Measurements from ENCODE around the gene RPL38. TPM values are rescaled to one million over a fixed set of nuclear protein-coding genes. Genes with fewer than 3 reads are reported as not detected.

Gene RPL38
- total RNA-seq, 2 experiments from 2014 or later: 2,305 to 2,531 TPM

DNA sequence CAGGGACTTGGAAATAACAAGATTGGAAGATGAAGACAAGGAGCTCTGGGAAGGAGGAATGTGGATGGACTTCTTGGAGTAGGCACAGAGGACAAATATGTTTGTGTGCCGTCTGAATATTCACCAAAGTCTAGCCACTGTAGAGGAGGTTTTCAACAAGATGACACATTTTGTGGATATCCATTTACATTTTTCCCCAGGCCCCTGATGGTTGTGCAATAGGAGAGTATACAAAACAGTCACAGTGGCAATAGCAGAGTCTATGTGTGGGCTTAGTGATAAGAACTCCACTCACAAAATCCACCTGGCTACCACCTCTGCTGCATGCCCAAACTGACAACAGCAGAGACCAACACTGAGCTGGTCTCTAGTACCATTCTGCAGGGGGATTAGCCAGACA, 32.6 kb upstream of the RPL38 start:
- no peak overlapping the region for H3K27ac ChIP-seq (ENCODE audit: low read depth in 1 of 2, low read length in 2 of 2)
- no peak overlapping the region for H3K4me3 Mint-ChIP-seq
- H3K36me3 Mint-ChIP-seq (ENCODE audit: low read depth): no peaks in the 10 kb centered on the region
- DNase-seq: no peak
- H3K4me3 ChIP-seq (ENCODE audit: low read length): no peak overlapping the region
- H3K27me3 ChIP-seq (ENCODE audit: control insufficient read depth in 1 of 2, insufficient read depth in 2 of 2, low read length in 2 of 2): peaks cover 0 to 7% of the 10 kb centered on the region in 2 experiments
- H3K27me3 Mint-ChIP-seq: peaks cover 44% of the 10 kb centered on the region
- no peaks in the 10 kb centered on the region for H3K9me3 ChIP-seq (ENCODE audit: control insufficient read depth in 1 of 2, insufficient read depth in 1 of 2, low read length in 2 of 2)
- intact Hi-C loops (cut with DNase I, micrococcal nuclease): loop anchor here (10.0 kb wide), 2 partner anchors 526 to 1446 kb away; partner anchors contain the start of gene SDK2 (in 1 of the 2)
- ATAC-seq (ENCODE audit: poor library complexity): no peak
- H3K9me3 Mint-ChIP-seq: no peaks in the 10 kb centered on the region
- H3K4me1 Mint-ChIP-seq (ENCODE audit: low read depth): no peaks in the 10 kb centered on the region
- no peak overlapping the region for H3K27ac Mint-ChIP-seq
- ChIA-PET CTCF (no interaction called here), POLR2A (no interaction called here)
- H3K36me3 ChIP-seq (ENCODE audit: insufficient read depth, low read length): no peaks in the 10 kb centered on the region
- no peaks in the 10 kb centered on the region for H3K4me1 ChIP-seq (ENCODE audit: insufficient read depth, low read length)
- TF ChIP-seq, protein P1, sequence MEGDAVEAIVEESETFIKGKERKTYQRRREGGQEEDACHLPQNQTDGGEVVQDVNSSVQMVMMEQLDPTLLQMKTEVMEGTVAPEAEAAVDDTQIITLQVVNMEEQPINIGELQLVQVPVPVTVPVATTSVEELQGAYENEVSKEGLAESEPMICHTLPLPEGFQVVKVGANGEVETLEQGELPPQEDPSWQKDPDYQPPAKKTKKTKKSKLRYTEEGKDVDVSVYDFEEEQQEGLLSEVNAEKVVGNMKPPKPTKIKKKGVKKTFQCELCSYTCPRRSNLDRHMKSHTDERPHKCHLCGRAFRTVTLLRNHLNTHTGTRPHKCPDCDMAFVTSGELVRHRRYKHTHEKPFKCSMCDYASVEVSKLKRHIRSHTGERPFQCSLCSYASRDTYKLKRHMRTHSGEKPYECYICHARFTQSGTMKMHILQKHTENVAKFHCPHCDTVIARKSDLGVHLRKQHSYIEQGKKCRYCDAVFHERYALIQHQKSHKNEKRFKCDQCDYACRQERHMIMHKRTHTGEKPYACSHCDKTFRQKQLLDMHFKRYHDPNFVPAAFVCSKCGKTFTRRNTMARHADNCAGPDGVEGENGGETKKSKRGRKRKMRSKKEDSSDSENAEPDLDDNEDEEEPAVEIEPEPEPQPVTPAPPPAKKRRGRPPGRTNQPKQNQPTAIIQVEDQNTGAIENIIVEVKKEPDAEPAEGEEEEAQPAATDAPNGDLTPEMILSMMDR (IDR thresholded peaks at IDR 0.05): no peak

DNA sequence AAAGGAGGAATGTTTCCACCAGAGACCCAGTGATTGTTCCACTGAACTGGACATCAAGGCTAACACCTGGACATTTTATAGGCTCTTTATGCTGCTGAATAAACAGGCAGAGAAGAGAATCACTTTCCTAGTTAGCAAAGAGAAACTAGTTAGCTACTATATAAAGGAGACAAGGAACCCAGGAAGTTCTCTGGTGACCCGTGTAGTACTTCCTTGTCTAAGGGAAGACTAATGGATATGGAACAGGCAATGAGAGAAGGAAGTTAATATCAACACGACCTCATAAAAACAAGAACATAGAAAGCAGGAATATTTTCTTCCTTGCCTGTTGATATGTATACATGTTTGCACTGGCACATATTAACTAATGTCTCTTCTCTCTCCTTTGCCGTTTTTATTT, 30.8 kb upstream of the RPL38 start:
- intact Hi-C loops (cut with DNase I, micrococcal nuclease): loop anchor here (10.0 kb wide), 2 partner anchors 528 to 1448 kb away; partner anchors contain the start of gene SDK2 (in 1 of the 2)
- no peaks in the 10 kb centered on the region for H3K9me3 ChIP-seq (ENCODE audit: control insufficient read depth in 1 of 2, insufficient read depth in 1 of 2, low read length in 2 of 2)
- CTCF ChIA-PET: no interaction called here
- no peaks in the 10 kb centered on the region for H3K4me1 ChIP-seq (ENCODE audit: insufficient read depth, low read length)
- H3K27ac Mint-ChIP-seq: no peak overlapping the region
- TF ChIP-seq, protein P1 (IDR thresholded peaks at IDR 0.05): no peak
- H3K4me1 Mint-ChIP-seq (ENCODE audit: low read depth): no peaks in the 10 kb centered on the region
- POLR2A ChIA-PET: no interaction called here
- ATAC-seq (ENCODE audit: poor library complexity) (no peak), DNase-seq (no peak)
- no peaks in the 10 kb centered on the region for H3K9me3 Mint-ChIP-seq
- H3K4me3 Mint-ChIP-seq: no peak overlapping the region
- H3K27ac ChIP-seq (ENCODE audit: low read depth in 1 of 2, low read length in 2 of 2): no peak overlapping the region
- no peaks in the 10 kb centered on the region for H3K36me3 ChIP-seq (ENCODE audit: insufficient read depth, low read length)
- H3K4me3 ChIP-seq (ENCODE audit: low read length): no peak overlapping the region
- H3K27me3 ChIP-seq (ENCODE audit: control insufficient read depth in 1 of 2, insufficient read depth in 2 of 2, low read length in 2 of 2): peaks cover 8% of the 10 kb centered on the region in 2 experiments
- H3K36me3 Mint-ChIP-seq (ENCODE audit: low read depth): no peaks in the 10 kb centered on the region
- H3K27me3 Mint-ChIP-seq: peaks cover 39% of the 10 kb centered on the region

DNA sequence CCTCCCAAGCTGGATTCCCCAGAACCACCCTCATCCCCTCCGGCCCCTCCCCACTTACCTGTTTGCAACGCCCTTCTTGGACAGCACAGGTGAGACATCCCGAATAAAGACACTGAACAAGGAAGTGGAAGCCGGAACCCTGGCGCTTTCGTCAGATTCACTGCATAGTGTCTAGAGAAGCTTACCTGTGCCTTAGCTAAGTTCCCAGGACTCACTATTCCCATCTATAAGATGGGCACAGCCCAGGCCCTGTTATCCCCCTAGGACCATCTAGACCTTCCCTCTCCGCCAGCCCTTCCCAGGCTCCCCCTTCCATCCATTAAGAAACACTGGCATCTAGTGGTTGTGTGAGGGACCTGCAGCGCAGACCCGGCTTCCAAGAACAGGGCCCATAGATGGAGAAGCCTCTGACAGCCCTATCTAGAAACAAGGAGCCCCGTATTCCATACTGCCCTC, 26.9 kb upstream of the RPL38 start:
- ATAC-seq (ENCODE audit: poor library complexity) (peak; percentile 70), DNase-seq (peak in 10 of 14 experiments; percentile 8 to 54 (median 32))
- ChIA-PET POLR2A (no interaction called here), CTCF (no interaction called here)
- Mint-ChIP-seq H3K4me3 (no peak overlapping the region), H3K4me1 (ENCODE audit: low read depth) (no peaks in the 10 kb centered on the region), H3K27me3 (peaks cover 55% of the 10 kb centered on the region), H3K9me3 (no peaks in the 10 kb centered on the region), H3K36me3 (ENCODE audit: low read depth) (no peaks in the 10 kb centered on the region), H3K27ac (no peak overlapping the region)
- TF ChIP-seq, protein P1 (IDR thresholded peaks at IDR 0.05): peak; percentile 52
- Histone ChIP-seq H3K36me3 (ENCODE audit: insufficient read depth, low read length) (no peaks in the 10 kb centered on the region), H3K27ac (ENCODE audit: low read depth in 1 of 2, low read length in 2 of 2) (no peak overlapping the region), H3K4me3 (ENCODE audit: low read length) (no peak overlapping the region), H3K27me3 (ENCODE audit: control insufficient read depth in 1 of 2, insufficient read depth in 2 of 2, low read length in 2 of 2) (peaks cover 8 to 20% of the 10 kb centered on the region in 2 experiments), H3K9me3 (ENCODE audit: control insufficient read depth in 1 of 2, insufficient read depth in 1 of 2, low read length in 2 of 2) (peaks cover 0 to 8% of the 10 kb centered on the region in 2 experiments), H3K4me1 (ENCODE audit: insufficient read depth, low read length) (no peaks in the 10 kb centered on the region)
- intact Hi-C loops (cut with DNase I, micrococcal nuclease): loop anchor here (1.0 to 10.0 kb wide), 4 partner anchors 532 to 1452 kb away; partner anchors contain the start of gene SDK2 (in 1 of the 2)

Measured in CD4-positive, alpha-beta T cell (primary cell).